GM19025 (cell line): Measurements from ENCODE around the gene DYRK3.

Source experiments
- ATAC-seq: cut with Tn5 transposase; IDR thresholded peaks from one replicate; pipeline ENCODE4 v1.9.1; 2021; ENCODE audit warnings: mild to moderate bottlenecking, low read depth, moderate library complexity; ENCODE audit not compliant: unreplicated experiment

Gene DYRK3

GRCh38 chr1:206658264-206658980 lies 23.1 kb downstream of the DYRK3 start:
- ATAC-seq: no peak

- ATAC-seq: no peak
Observed at GRCh38 chr1:206658981-206659273, 23.6 kb downstream of the DYRK3 start.

GRCh38 chr1:206660136-206660535 lies 24.8 kb downstream of the DYRK3 start:
- ATAC-seq: no peak

GRCh38 chr1:206661161-206661820 lies 26.0 kb downstream of the DYRK3 start:
- ATAC-seq: no peak

- ATAC-seq: no peak
Observed at GRCh38 chr1:206662396-206663092, 27.2 kb downstream of the DYRK3 start.

GRCh38 chr1:206663362-206663761 lies 28.0 kb downstream of the DYRK3 start:
- no peak for ATAC-seq

- ATAC-seq: no peak
Observed at GRCh38 chr1:206663832-206664652, 28.7 kb downstream of the DYRK3 start.

GRCh38 chr1:206664740-206665139 lies 29.4 kb downstream of the DYRK3 start:
- ATAC-seq: no peak

- ATAC-seq: no peak
Observed at GRCh38 chr1:206666031-206666561, 30.8 kb downstream of the DYRK3 start.

- ATAC-seq: no peak
Observed at GRCh38 chr1:206666954-206667665, 31.8 kb downstream of the DYRK3 start.

GRCh38 chr1:206668351-206668750 lies 33.0 kb downstream of the DYRK3 start:
- no peak for ATAC-seq

GRCh38 chr1:206668874-206669410 lies 33.6 kb downstream of the DYRK3 start:
- ATAC-seq: no peak

GRCh38 chr1:206672011-206672688 lies 36.8 kb downstream of the DYRK3 start:
- ATAC-seq: no peak

GRCh38 chr1:206672844-206673758 lies 37.8 kb downstream of the DYRK3 start:
- ATAC-seq: no peak

GRCh38 chr1:206674236-206674635 lies 38.9 kb downstream of the DYRK3 start:
- no peak for ATAC-seq

GRCh38 chr1:206674745-206675175 lies 39.4 kb downstream of the DYRK3 start:
- no peak for ATAC-seq

GRCh38 chr1:206676499-206676898 lies 41.2 kb downstream of the DYRK3 start:
- no peak for ATAC-seq

- no peak for ATAC-seq
Observed at GRCh38 chr1:206678490-206678889, 43.2 kb downstream of the DYRK3 start.
